ENCODE results near the gene SUSD1. TPM values are rescaled to one million over a fixed set of nuclear protein-coding genes. Genes with fewer than 3 reads are reported as not detected.

Gene SUSD1
- total and polyA plus RNA-seq, 9 of the 15 experiments (the other 6 are each of a cell fraction or from before 2014, with no cell fraction given): 10.9 to 44.4 (median 36.1) TPM

DNA sequence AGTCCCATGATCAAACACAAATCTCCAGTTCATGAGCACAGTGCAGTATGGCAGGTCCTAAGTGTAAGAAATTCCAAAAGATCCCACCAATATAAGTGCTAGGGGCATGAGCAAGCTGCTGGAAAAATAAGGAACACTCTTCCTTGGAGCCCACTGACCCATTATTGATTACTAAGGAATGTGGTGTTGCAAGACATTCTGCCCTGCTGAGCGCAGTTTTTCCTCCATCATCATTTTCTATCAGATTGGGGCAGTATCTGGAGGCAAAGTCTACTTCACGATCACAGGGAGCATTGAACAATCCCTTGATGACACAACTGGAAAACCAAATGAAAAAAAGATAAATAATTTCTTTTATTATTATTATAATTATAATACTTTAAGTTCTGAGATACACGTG lies 149.2 kb downstream of the SUSD1 start:
- CTCF ChIA-PET (ENCODE audit: low intra/inter-chr PET ratio): no interaction called here
- TF ChIP-seq ZNF184 (CRISPR knock-in tag; IDR thresholded peaks at IDR 0.05) (no peak), ZFP1 (CRISPR knock-in tag; IDR thresholded peaks at IDR 0.05) (no peak), OTX1 (CRISPR knock-in tag; IDR thresholded peaks at IDR 0.05) (no peak), DPF2 (IDR thresholded peaks at IDR 0.05) (no peak), ZNF316 (IDR thresholded peaks at IDR 0.05) (no peak)
- TF ChIP-seq, protein P1, sequence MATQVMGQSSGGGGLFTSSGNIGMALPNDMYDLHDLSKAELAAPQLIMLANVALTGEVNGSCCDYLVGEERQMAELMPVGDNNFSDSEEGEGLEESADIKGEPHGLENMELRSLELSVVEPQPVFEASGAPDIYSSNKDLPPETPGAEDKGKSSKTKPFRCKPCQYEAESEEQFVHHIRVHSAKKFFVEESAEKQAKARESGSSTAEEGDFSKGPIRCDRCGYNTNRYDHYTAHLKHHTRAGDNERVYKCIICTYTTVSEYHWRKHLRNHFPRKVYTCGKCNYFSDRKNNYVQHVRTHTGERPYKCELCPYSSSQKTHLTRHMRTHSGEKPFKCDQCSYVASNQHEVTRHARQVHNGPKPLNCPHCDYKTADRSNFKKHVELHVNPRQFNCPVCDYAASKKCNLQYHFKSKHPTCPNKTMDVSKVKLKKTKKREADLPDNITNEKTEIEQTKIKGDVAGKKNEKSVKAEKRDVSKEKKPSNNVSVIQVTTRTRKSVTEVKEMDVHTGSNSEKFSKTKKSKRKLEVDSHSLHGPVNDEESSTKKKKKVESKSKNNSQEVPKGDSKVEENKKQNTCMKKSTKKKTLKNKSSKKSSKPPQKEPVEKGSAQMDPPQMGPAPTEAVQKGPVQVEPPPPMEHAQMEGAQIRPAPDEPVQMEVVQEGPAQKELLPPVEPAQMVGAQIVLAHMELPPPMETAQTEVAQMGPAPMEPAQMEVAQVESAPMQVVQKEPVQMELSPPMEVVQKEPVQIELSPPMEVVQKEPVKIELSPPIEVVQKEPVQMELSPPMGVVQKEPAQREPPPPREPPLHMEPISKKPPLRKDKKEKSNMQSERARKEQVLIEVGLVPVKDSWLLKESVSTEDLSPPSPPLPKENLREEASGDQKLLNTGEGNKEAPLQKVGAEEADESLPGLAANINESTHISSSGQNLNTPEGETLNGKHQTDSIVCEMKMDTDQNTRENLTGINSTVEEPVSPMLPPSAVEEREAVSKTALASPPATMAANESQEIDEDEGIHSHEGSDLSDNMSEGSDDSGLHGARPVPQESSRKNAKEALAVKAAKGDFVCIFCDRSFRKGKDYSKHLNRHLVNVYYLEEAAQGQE (IDR thresholded peaks at IDR 0.05; ENCODE audit: borderline replicate concordance): no peak
- TF ChIP-seq, protein P1 (CRISPR knock-in tag; IDR thresholded peaks at IDR 0.05; ENCODE audit: low read depth): no peak
- TF ChIP-seq, protein P2, sequence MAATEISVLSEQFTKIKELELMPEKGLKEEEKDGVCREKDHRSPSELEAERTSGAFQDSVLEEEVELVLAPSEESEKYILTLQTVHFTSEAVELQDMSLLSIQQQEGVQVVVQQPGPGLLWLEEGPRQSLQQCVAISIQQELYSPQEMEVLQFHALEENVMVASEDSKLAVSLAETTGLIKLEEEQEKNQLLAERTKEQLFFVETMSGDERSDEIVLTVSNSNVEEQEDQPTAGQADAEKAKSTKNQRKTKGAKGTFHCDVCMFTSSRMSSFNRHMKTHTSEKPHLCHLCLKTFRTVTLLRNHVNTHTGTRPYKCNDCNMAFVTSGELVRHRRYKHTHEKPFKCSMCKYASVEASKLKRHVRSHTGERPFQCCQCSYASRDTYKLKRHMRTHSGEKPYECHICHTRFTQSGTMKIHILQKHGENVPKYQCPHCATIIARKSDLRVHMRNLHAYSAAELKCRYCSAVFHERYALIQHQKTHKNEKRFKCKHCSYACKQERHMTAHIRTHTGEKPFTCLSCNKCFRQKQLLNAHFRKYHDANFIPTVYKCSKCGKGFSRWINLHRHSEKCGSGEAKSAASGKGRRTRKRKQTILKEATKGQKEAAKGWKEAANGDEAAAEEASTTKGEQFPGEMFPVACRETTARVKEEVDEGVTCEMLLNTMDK (IDR thresholded peaks at IDR 0.05; ENCODE audit: borderline replicate concordance, insufficient read depth, low read depth, low read length, poor library complexity, severe bottlenecking): no peak
- TF ChIP-seq, protein P3, sequence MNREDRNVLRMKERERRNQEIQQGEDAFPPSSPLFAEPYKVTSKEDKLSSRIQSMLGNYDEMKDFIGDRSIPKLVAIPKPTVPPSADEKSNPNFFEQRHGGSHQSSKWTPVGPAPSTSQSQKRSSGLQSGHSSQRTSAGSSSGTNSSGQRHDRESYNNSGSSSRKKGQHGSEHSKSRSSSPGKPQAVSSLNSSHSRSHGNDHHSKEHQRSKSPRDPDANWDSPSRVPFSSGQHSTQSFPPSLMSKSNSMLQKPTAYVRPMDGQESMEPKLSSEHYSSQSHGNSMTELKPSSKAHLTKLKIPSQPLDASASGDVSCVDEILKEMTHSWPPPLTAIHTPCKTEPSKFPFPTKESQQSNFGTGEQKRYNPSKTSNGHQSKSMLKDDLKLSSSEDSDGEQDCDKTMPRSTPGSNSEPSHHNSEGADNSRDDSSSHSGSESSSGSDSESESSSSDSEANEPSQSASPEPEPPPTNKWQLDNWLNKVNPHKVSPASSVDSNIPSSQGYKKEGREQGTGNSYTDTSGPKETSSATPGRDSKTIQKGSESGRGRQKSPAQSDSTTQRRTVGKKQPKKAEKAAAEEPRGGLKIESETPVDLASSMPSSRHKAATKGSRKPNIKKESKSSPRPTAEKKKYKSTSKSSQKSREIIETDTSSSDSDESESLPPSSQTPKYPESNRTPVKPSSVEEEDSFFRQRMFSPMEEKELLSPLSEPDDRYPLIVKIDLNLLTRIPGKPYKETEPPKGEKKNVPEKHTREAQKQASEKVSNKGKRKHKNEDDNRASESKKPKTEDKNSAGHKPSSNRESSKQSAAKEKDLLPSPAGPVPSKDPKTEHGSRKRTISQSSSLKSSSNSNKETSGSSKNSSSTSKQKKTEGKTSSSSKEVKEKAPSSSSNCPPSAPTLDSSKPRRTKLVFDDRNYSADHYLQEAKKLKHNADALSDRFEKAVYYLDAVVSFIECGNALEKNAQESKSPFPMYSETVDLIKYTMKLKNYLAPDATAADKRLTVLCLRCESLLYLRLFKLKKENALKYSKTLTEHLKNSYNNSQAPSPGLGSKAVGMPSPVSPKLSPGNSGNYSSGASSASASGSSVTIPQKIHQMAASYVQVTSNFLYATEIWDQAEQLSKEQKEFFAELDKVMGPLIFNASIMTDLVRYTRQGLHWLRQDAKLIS (CRISPR knock-in tag; IDR thresholded peaks at IDR 0.05): no peak

More for the DNA sequence above, 149.2 kb downstream of the SUSD1 start:
- in situ Hi-C loops (cut with MboI): no loop called here
- intact Hi-C loops (cut with micrococcal nuclease): no loop called here
- no TSS peak for BruUV-seq (replicated peaks)
- DNase-seq (ENCODE audit: extremely low read depth in 1 of 4, low spot score in 3 of 4): no peak
- H2AFZ ChIP-seq (ENCODE audit: low read depth, low read length): no peak overlapping the region
- no peaks in the 10 kb centered on the region for H3K79me2 ChIP-seq (ENCODE audit: control insufficient read depth, insufficient read depth, low read length)
- no peaks in the 10 kb centered on the region for H3K9me3 ChIP-seq (replicated peaks; ENCODE audit: control insufficient read depth, insufficient read depth, low read depth, low read length)
- no peaks in the 10 kb centered on the region for H3K9me1 ChIP-seq (ENCODE audit: control insufficient read depth, insufficient read depth, low read length)
- FAIRE-seq: no peak
- WGBS (ENCODE audit: insufficient coverage, low coverage, missing lambda C conversion rate): 85% methylated on average over 3 of the region's 3 CpGs
- no peak overlapping the region for H3K9ac ChIP-seq (ENCODE audit: insufficient read depth in 1 of 2, low read depth in 2 of 2, low read length in 2 of 2)
- H3K4me3 ChIP-seq: no peak overlapping the region
- H3K27me3 ChIP-seq (ENCODE audit: control insufficient read depth in 2 of 2, insufficient read depth in 2 of 2, low read length in 2 of 2): no peaks in the 10 kb centered on the region
- H3K27ac ChIP-seq (ENCODE audit: extremely low read depth, low read depth, low read length): no peak overlapping the region
- H3K36me3 ChIP-seq (ENCODE audit: control insufficient read depth, insufficient read depth, low read length): peaks cover 16% of the 10 kb centered on the region; the same call in 2 of the 3 replicates
- H3K4me2 ChIP-seq (ENCODE audit: insufficient read depth, low read length): no peak overlapping the region
- POLR2A ChIA-PET: no interaction called here
- ATAC-seq: no peak
- H3K4me1 ChIP-seq (replicated peaks in 1 of 2; ENCODE audit: control insufficient read depth in 2 of 2, insufficient read depth in 2 of 2, low read length in 2 of 2): peaks cover 5 to 6% of the 10 kb centered on the region in 2 experiments; a peak in 4 of 5 replicates
- H4K20me1 ChIP-seq (replicated peaks; ENCODE audit: control insufficient read depth, insufficient read depth, low read length): no peaks in the 10 kb centered on the region

Measured in K562 (cell line).